ENCODE measurements around the gene APBB1IP. TPM values are rescaled to one million over a fixed set of nuclear protein-coding genes. Genes with fewer than 3 reads are reported as not detected.

APBB1IP gene
- total RNA-seq, 1 experiment from 2014 or later = 34.7 TPM

DNA sequence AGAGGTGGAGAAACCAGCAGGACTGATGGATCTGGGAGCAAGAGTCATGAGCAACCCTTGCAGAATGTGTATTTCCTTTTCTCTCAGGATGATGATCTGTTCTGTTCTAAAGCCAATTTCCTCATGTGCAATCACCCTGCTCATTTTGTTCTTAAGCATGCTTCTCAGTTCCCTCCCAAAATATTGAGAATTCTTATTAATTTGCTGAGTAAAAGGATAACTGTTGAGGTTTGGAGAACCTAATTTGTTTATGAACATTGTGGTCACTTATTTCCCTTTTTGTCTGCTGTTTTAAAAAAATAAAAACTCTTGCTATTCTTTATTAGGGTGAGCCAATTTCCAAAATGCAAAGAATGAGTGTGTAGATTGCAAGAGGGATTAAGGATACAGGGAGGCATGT lies 106.8 kb downstream of the APBB1IP start:
- Histone ChIP-seq H4K20me1 (ENCODE audit: insufficient read depth, low read depth, low read length) (no peaks in the 10 kb centered on the region), H3K9ac (ENCODE audit: low read length) (no peak overlapping the region), H3K4me2 (ENCODE audit: low read depth, low read length, poor library complexity, severe bottlenecking) (no peak overlapping the region), H3K79me2 (ENCODE audit: low read length) (peaks cover 34% of the 10 kb centered on the region), H3K4me3 (ENCODE audit: low read length) (no peak overlapping the region), H3K4me1 (ENCODE audit: low read length) (peaks cover 2% of the 10 kb centered on the region; the same call in 1 of the 2 replicates), H3K36me3 (ENCODE audit: insufficient read depth, low read length) (peaks cover 77% of the 10 kb centered on the region), H3K27me3 (ENCODE audit: low read length) (no peaks in the 10 kb centered on the region), H3K9me2 (replicated peaks; ENCODE audit: insufficient read depth, low read length) (no peaks in the 10 kb centered on the region), H3K27ac (ENCODE audit: low read length) (no peak overlapping the region), H2AFZ (ENCODE audit: low read length) (no peak overlapping the region), H3K9me3 (ENCODE audit: low read length) (no peaks in the 10 kb centered on the region)
- no peak for DNase-seq

DNA sequence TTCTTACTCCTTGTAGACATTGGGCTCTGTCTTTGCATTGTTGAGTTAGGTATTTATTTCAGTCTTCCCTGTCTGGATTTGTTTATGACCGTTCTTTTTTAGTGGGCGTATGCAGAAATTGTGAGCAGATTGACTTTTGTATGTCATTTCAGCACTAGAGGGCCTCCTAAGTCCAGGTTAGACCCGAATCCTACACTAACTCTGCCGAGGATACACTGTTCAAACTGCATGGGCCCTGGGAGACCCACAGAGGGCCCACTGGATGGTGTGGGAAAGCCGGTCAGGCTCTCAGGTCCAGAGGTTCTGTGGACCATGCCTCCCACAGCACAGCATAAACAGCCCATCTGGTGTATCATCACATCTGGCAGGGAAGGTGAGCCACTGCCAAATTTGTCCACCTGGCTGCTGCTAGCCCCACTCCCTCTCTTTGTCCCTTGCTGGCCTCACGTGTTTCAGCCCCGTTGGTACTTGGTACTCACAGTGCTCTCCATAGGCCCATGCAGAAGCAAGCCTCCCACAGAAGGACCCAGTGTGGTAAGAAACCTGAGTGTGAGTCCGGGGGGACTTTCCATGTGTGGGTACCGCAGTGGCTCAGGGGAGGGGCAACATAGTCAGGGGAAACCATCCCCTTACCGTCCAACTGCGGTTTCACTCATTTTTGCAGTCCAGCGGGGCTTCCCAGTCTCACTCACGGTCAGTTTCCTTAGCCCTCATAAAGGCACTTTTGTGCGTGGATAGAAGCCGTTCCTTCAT lies 112.8 kb downstream of the APBB1IP start:
- DNase-seq = no peak
- peaks cover 37% of the 10 kb centered on the region for H3K79me2 ChIP-seq (ENCODE audit: low read length)
- no peaks in the 10 kb centered on the region for H3K4me1 ChIP-seq (ENCODE audit: low read length)
- H3K4me2 ChIP-seq (ENCODE audit: low read depth, low read length, poor library complexity, severe bottlenecking) = no peak overlapping the region
- H3K36me3 ChIP-seq (ENCODE audit: insufficient read depth, low read length) = peaks cover 62% of the 10 kb centered on the region
- no peak overlapping the region for H2AFZ ChIP-seq (ENCODE audit: low read length)
- no peak overlapping the region for H3K9ac ChIP-seq (ENCODE audit: low read length)
- no peaks in the 10 kb centered on the region for H3K27me3 ChIP-seq (ENCODE audit: low read length)
- H3K4me3 ChIP-seq (ENCODE audit: low read length) = no peak overlapping the region
- no peaks in the 10 kb centered on the region for H3K9me3 ChIP-seq (ENCODE audit: low read length)
- no peaks in the 10 kb centered on the region for H3K9me2 ChIP-seq (replicated peaks; ENCODE audit: insufficient read depth, low read length)
- H3K27ac ChIP-seq (ENCODE audit: low read length) = no peak overlapping the region
- H4K20me1 ChIP-seq (ENCODE audit: insufficient read depth, low read depth, low read length) = no peaks in the 10 kb centered on the region

DNA sequence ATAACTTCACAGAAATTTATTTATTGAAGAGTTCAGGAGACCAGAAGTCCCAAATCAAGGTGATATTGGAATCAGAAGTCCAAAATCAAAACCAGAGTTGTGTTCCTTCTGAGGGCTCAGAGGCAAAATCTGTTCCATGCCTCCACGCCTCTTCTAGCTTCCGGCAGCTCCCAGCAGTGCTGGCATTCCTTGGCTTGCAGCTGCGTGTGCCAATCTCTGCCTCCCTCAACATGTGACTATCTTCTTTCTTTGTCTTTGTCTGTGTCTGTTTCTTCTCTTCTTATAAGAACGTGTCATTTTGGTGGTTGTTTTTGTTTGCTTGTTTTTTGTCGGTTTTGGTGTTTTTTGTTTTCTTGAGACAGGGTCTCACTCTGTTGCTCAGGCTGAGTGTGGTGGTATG lies 116.1 kb downstream of the APBB1IP start:
- H3K9me2 ChIP-seq (replicated peaks; ENCODE audit: insufficient read depth, low read length) = no peaks in the 10 kb centered on the region
- H4K20me1 ChIP-seq (ENCODE audit: insufficient read depth, low read depth, low read length) = no peaks in the 10 kb centered on the region
- no peak overlapping the region for H3K4me2 ChIP-seq (ENCODE audit: low read depth, low read length, poor library complexity, severe bottlenecking)
- H3K27ac ChIP-seq (ENCODE audit: low read length) = no peak overlapping the region
- no peaks in the 10 kb centered on the region for H3K9me3 ChIP-seq (ENCODE audit: low read length)
- H3K36me3 ChIP-seq (ENCODE audit: insufficient read depth, low read length) = peaks cover 50% of the 10 kb centered on the region
- H2AFZ ChIP-seq (ENCODE audit: low read length) = no peak overlapping the region
- no peaks in the 10 kb centered on the region for H3K27me3 ChIP-seq (ENCODE audit: low read length)
- no peaks in the 10 kb centered on the region for H3K4me1 ChIP-seq (ENCODE audit: low read length)
- H3K4me3 ChIP-seq (ENCODE audit: low read length) = no peak overlapping the region
- no peak for DNase-seq
- no peak overlapping the region for H3K9ac ChIP-seq (ENCODE audit: low read length)
- peaks cover 15% of the 10 kb centered on the region for H3K79me2 ChIP-seq (ENCODE audit: low read length)

DNA sequence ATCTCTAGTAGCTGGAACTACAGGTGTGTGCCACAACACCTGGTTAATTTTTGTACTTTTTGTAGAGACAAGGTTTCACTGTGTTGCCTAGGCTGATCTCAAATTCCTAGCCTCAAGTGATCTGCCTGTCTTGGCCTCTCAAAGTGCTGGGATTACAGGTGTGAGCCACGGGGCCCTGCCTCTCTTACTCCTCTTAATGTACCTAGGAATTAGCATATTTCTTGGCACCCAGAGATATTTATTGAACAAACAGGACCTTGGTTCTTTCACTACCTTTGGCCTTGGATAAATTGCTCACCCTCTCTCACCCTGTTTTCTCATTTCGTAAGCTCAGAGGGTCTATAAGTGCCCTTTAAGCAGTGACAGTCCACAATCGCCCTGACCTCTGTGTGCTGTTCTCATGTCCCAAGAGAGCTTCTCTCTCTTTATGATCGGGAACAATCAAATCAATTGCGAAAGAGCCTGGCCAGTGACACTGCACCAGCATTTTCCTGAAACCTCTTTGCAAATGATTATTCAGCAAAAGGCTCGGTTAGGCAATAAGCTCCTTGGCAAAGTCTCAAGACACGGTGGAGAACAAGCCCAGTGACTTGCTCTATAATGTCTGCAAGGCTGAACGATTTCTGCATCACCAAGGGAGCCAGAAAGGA lies 117.7 kb downstream of the APBB1IP start:
- Histone ChIP-seq H3K9me2 (replicated peaks; ENCODE audit: insufficient read depth, low read length) (no peaks in the 10 kb centered on the region), H3K4me2 (ENCODE audit: low read depth, low read length, poor library complexity, severe bottlenecking) (no peak overlapping the region), H3K79me2 (ENCODE audit: low read length) (0 out of 2 replicates have a peak, but pooled peaks cover 5% of the 10 kb centered on the region), H2AFZ (ENCODE audit: low read length) (no peak overlapping the region), H3K36me3 (ENCODE audit: insufficient read depth, low read length) (peaks cover 46% of the 10 kb centered on the region), H4K20me1 (ENCODE audit: insufficient read depth, low read depth, low read length) (no peaks in the 10 kb centered on the region), H3K27ac (ENCODE audit: low read length) (no peak overlapping the region), H3K9ac (ENCODE audit: low read length) (no peak overlapping the region), H3K4me3 (ENCODE audit: low read length) (no peak overlapping the region), H3K4me1 (ENCODE audit: low read length) (no peaks in the 10 kb centered on the region), H3K9me3 (ENCODE audit: low read length) (no peaks in the 10 kb centered on the region), H3K27me3 (ENCODE audit: low read length) (no peaks in the 10 kb centered on the region)
- no peak for DNase-seq

DNA sequence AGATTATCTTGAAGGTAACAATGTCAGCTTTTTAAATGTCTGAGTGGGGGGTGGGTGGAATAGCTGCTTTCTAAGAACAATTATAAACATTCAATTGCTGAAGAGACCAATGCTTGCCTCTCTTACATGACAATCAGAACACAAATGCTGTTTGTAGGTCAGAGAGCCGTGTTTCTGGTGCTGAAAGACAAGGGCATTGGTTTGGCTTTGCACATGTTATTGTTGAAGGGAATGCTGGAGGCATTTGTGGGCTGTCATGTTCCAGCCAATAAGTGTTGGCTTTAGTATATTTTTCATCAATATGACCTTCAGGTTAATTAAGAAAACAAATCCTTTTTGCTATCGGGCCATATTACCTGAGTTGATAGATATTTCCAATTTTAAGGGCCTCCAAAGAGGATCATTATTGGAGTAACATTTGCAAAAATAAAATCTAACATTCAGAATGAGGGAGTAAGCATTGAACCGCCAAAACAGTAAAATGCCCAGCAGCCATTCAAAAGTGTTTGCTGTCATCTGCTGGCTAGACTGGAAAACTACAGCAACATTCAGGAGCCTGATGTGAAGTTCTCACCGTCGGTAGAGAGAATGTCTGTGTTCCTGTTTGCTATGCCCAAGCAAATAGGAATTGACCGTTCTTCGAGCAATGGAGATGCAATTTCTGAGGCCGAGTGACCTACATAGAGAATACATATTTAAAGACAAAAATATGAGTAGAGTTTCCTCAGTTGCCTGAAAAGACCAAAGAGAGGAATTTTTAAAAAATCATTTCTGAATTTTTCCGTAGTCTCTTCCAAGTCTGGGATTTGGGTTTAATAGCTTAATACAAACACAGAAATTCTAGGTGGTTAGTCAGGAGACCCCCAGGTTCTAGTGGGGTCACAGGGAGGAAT lies 118.9 kb downstream of the APBB1IP start:
- DNase-seq = peak; percentile 75
- Histone ChIP-seq H3K4me1 (ENCODE audit: low read length) (no peaks in the 10 kb centered on the region), H3K9ac (ENCODE audit: low read length) (no peak overlapping the region), H4K20me1 (ENCODE audit: insufficient read depth, low read depth, low read length) (no peaks in the 10 kb centered on the region), H3K9me2 (replicated peaks; ENCODE audit: insufficient read depth, low read length) (no peaks in the 10 kb centered on the region), H3K79me2 (ENCODE audit: low read length) (0 out of 2 replicates have a peak, but pooled peaks cover 5% of the 10 kb centered on the region), H3K27ac (ENCODE audit: low read length) (no peak overlapping the region), H3K4me3 (ENCODE audit: low read length) (no peak overlapping the region), H3K36me3 (ENCODE audit: insufficient read depth, low read length) (peaks cover 42% of the 10 kb centered on the region), H3K9me3 (ENCODE audit: low read length) (no peaks in the 10 kb centered on the region), H3K4me2 (ENCODE audit: low read depth, low read length, poor library complexity, severe bottlenecking) (no peak overlapping the region), H3K27me3 (ENCODE audit: low read length) (no peaks in the 10 kb centered on the region), H2AFZ (ENCODE audit: low read length) (no peak overlapping the region)

DNA sequence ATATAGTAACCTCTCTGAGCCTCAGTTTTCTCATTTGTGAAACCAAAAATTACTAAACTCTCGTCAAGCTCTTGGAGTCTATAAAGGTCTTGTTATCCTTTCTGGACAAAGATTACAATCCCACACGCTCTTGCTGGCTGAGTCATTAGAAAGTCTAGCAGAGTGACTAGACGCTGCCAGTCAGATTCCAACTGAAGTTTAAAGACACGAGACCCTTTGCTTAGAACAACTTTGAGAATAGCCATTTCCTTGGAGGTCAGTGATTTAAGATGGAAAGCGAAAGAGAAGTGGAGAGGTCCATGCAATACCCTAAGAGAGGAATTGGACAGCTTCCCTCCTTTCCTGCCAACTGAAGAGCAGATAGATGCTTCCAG lies 119.5 kb downstream of the APBB1IP start:
- H3K4me1 ChIP-seq (ENCODE audit: low read length) = no peaks in the 10 kb centered on the region
- peaks cover 47% of the 10 kb centered on the region for H3K36me3 ChIP-seq (ENCODE audit: insufficient read depth, low read length)
- H3K4me3 ChIP-seq (ENCODE audit: low read length) = no peak overlapping the region
- no peaks in the 10 kb centered on the region for H3K9me2 ChIP-seq (replicated peaks; ENCODE audit: insufficient read depth, low read length)
- H3K9me3 ChIP-seq (ENCODE audit: low read length) = no peaks in the 10 kb centered on the region
- no peak overlapping the region for H3K4me2 ChIP-seq (ENCODE audit: low read depth, low read length, poor library complexity, severe bottlenecking)
- DNase-seq = no peak
- H3K27ac ChIP-seq (ENCODE audit: low read length) = no peak overlapping the region
- H3K9ac ChIP-seq (ENCODE audit: low read length) = no peak overlapping the region
- H3K27me3 ChIP-seq (ENCODE audit: low read length) = no peaks in the 10 kb centered on the region
- no peaks in the 10 kb centered on the region for H4K20me1 ChIP-seq (ENCODE audit: insufficient read depth, low read depth, low read length)
- H2AFZ ChIP-seq (ENCODE audit: low read length) = no peak overlapping the region
- 0 out of 2 replicates have a peak, but pooled peaks cover 5% of the 10 kb centered on the region for H3K79me2 ChIP-seq (ENCODE audit: low read length)

DNA sequence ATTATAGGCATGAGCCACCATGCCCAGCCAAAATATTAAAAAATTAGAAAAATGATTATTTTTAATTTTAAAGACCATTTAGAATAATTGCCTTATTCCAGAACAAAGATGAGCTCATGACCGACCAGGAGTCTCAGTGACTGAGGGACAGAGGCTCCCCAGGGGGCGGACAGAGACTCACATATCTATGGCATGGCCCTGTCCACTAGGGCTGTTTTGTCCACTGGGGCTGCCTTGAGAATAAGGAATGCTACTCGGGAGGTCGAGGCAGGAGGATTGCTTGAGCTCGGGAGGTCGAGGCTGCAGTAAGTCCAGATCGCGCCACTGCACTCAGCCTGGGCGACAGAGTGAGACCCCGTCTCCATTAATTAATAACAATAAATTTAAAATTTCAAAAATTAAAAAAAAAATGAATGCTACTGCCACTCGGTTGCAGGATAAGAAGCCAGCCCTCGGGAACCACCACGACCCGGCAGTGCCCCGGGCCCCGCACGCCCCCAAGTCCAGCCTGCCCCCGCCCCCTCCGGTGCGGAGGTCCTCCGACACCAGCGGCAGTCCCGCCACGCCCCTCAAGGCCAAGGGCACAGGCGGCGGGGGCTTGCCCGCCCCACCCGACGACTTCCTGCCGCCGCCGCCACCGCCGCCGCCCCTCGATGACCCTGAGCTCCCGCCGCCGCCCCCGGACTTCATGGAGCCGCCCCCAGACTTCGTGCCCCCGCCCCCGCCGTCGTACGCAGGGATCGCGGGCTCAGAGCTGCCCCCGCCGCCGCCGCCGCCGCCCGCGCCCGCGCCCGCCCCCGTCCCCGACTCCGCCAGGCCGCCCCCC lies 128.6 kb downstream of the APBB1IP start:
- H3K36me3 ChIP-seq (ENCODE audit: insufficient read depth, low read length) = peaks cover 79% of the 10 kb centered on the region
- no peak overlapping the region for H2AFZ ChIP-seq (ENCODE audit: low read length)
- no peak for DNase-seq
- no peaks in the 10 kb centered on the region for H4K20me1 ChIP-seq (ENCODE audit: insufficient read depth, low read depth, low read length)
- H3K9me3 ChIP-seq (ENCODE audit: low read length) = peaks cover 4% of the 10 kb centered on the region; the same call in 1 of the 2 replicates
- no peak overlapping the region for H3K4me2 ChIP-seq (ENCODE audit: low read depth, low read length, poor library complexity, severe bottlenecking)
- H3K27me3 ChIP-seq (ENCODE audit: low read length) = no peaks in the 10 kb centered on the region
- H3K9me2 ChIP-seq (replicated peaks; ENCODE audit: insufficient read depth, low read length) = no peaks in the 10 kb centered on the region
- no peak overlapping the region for H3K9ac ChIP-seq (ENCODE audit: low read length)
- H3K27ac ChIP-seq (ENCODE audit: low read length) = no peak overlapping the region
- no peaks in the 10 kb centered on the region for H3K4me1 ChIP-seq (ENCODE audit: low read length)
- no peak overlapping the region for H3K4me3 ChIP-seq (ENCODE audit: low read length)
- H3K79me2 ChIP-seq (ENCODE audit: low read length) = no peaks in the 10 kb centered on the region; the same call in 1 of the 2 replicates

Measured in Karpas-422 (cell line).